Thyroid gland (tissue), 4 donors: ENCODE measurements around the gene CLASP1. TPM values are rescaled to one million over a fixed set of nuclear protein-coding genes. Genes with fewer than 3 reads are reported as not detected.

Experiments
- DNase-seq, 2 donors: peaks; one replicate each; pipeline ENCODE4 v3.0.0-alpha.2; 2019
- H3K27ac ChIP-seq, 3 donors: fragments of 200-600 bp; sonication (generic); 1 replicate in 2 of 3; 2 replicates in 1 of 3; pipeline ENCODE4 v1.5.1; 2016 to 2019; ENCODE audit warnings: mild to moderate bottlenecking in 1 of 3, moderate library complexity in 1 of 3
- H3K27me3 ChIP-seq: fragments of 200-600 bp; sonication (generic); one replicate; pipeline ENCODE4 v1.5.1; 2019
- H3K36me3 ChIP-seq, 2 donors: fragments of 200-600 bp; sonication (generic); one replicate each; pipeline ENCODE4 v1.5.1; 2016 to 2019
- H3K4me1 ChIP-seq, 2 donors: fragments of 200-600 bp; sonication (generic); one replicate each; pipeline ENCODE4 v1.5.1; 2017 to 2019
- H3K4me3 ChIP-seq, 3 donors: fragments of 200-600 bp; sonication (generic); replicated peaks in 1 of 3; 1 replicate in 2 of 3; 2 replicates in 1 of 3; pipeline ENCODE4 v1.5.1; 2016; ENCODE audit warnings: mild to moderate bottlenecking in 1 of 3
- H3K9me3 ChIP-seq: fragments of 200-600 bp; sonication (generic); one replicate; pipeline ENCODE4 v1.5.1; 2017
- CTCF ChIP-seq, 6 experiments: fragments of 200-600 bp in 3 of 6; fragments of 450-650 bp in 3 of 6; sonication (generic) in 3 of 6; IDR thresholded peaks; one replicate each; pipeline ENCODE4 v1.5.1; 2016 to 2019; ENCODE audit warnings: antibody characterized with exemption in 6 of 6, mild to moderate bottlenecking in 2 of 6, inconsistent platforms in 1 of 6, moderate library complexity in 1 of 6
- POLR2A ChIP-seq, 2 donors: fragments of 450-650 bp; IDR thresholded peaks; one replicate each; pipeline ENCODE4 v1.6.1; 2017; ENCODE audit warnings: antibody characterized with exemption in 2 of 2, mild to moderate bottlenecking in 2 of 2, moderate library complexity in 1 of 2
- WGBS, 2 donors: methylation state at CpG; one replicate each; pipeline ENCODE4 v1.1.5; 2017; 5-methylcytosine and 5-hydroxymethylcytosine counted together
- intact Hi-C: fragments of 100-400 bp; cut with DNase I; formaldehyde crosslinking; loops from one replicate; pipeline ENCODE4 v1.15.1; 2023
- total RNA-seq, 4 donors: library from RNA; depleted of rRNA; stranded (reverse); fragments of >200 nt; gene quantifications; one replicate each; pipeline ENCODE4 v1.2.3, GENCODE V29; 2016

The CLASP1 gene
- total RNA-seq, 4 donors from 2014 or later, result 69.3 to 110 (median 98.3) TPM

- intact Hi-C loops, result no loop called here
- TF ChIP-seq POLR2A (IDR thresholded peaks at IDR 0.05) (no peak), CTCF (IDR thresholded peaks at IDR 0.05) (no peak)
- DNase-seq, result no peak
- H3K4me1 ChIP-seq, result no peaks in the 10 kb centered on the region
- H3K27me3 ChIP-seq, result no peaks in the 10 kb centered on the region
- H3K4me3 ChIP-seq, result no peak overlapping the region
- peaks cover 10 to 23% of the 10 kb centered on the region in 2 donors for H3K36me3 ChIP-seq
- no peaks in the 10 kb centered on the region for H3K9me3 ChIP-seq
- WGBS, 2 donors, result 90 to 91% methylated on average over 5 of the region's 5 CpGs
- no peak overlapping the region for H3K27ac ChIP-seq
Measured at GRCh38 chr2:121455446-121455845, 193.8 kb downstream of the CLASP1 start.

GRCh38 chr2:121454549-121455090, 194.6 kb downstream of the CLASP1 start:
- Histone ChIP-seq H3K4me1 (no peaks in the 10 kb centered on the region), H3K36me3 (peaks cover 5 to 30% of the 10 kb centered on the region in 2 donors), H3K27me3 (no peaks in the 10 kb centered on the region), H3K9me3 (no peaks in the 10 kb centered on the region), H3K4me3 (no peak overlapping the region), H3K27ac (no peak overlapping the region)
- no peak for DNase-seq
- WGBS, 2 donors, result 94 to 98% methylated on average over 7 of the region's 7 CpGs
- intact Hi-C loops, result no loop called here
- no peak for TF ChIP-seq POLR2A (IDR thresholded peaks at IDR 0.05)
- no peak for TF ChIP-seq CTCF (IDR thresholded peaks at IDR 0.05)

GRCh38 chr2:121451398-121451797, 197.9 kb downstream of the CLASP1 start:
- intact Hi-C loops, result no loop called here
- TF ChIP-seq CTCF (IDR thresholded peaks at IDR 0.05) (no peak), POLR2A (IDR thresholded peaks at IDR 0.05) (no peak)
- H3K27ac ChIP-seq, result no peak overlapping the region

GRCh38 chr2:121450301-121450700, 199.0 kb downstream of the CLASP1 start:
- no peak for DNase-seq
- H3K36me3 ChIP-seq, result peaks cover 32 to 54% of the 10 kb centered on the region in 2 donors
- 93 to 97% methylated on average over 4 of the region's 4 CpGs for WGBS, 2 donors
- TF ChIP-seq POLR2A (IDR thresholded peaks at IDR 0.05) (no peak), CTCF (IDR thresholded peaks at IDR 0.05) (no peak)
- H3K4me1 ChIP-seq, result no peaks in the 10 kb centered on the region
- no peak overlapping the region for H3K4me3 ChIP-seq
- intact Hi-C loops, result no loop called here
- H3K27me3 ChIP-seq, result no peaks in the 10 kb centered on the region
- H3K9me3 ChIP-seq, result no peaks in the 10 kb centered on the region
- H3K27ac ChIP-seq, result no peak overlapping the region

More at GRCh38 chr2:121451398-121451797, 197.9 kb downstream of the CLASP1 start:
- H3K4me1 ChIP-seq, result no peaks in the 10 kb centered on the region
- no peak overlapping the region for H3K4me3 ChIP-seq
- WGBS, 2 donors, result 88 to 91% methylated on average over 4 of the region's 4 CpGs
- H3K9me3 ChIP-seq, result no peaks in the 10 kb centered on the region
- H3K27me3 ChIP-seq, result no peaks in the 10 kb centered on the region
- DNase-seq, result no peak
- peaks cover 23 to 50% of the 10 kb centered on the region in 2 donors for H3K36me3 ChIP-seq

GRCh38 chr2:121446647-121447241, 202.5 kb downstream of the CLASP1 start:
- intact Hi-C loops, result no loop called here
- no peaks in the 10 kb centered on the region for H3K4me1 ChIP-seq
- no peak overlapping the region for H3K4me3 ChIP-seq
- H3K9me3 ChIP-seq, result no peaks in the 10 kb centered on the region
- no peak for DNase-seq
- no peak overlapping the region for H3K27ac ChIP-seq
- WGBS, 2 donors, result 95% methylated on average over 8 of the region's 8 CpGs
- H3K27me3 ChIP-seq, result no peaks in the 10 kb centered on the region
- TF ChIP-seq CTCF (IDR thresholded peaks at IDR 0.05), result no peak
- no peak for TF ChIP-seq POLR2A (IDR thresholded peaks at IDR 0.05)
- peaks cover 42 to 55% of the 10 kb centered on the region in 2 donors for H3K36me3 ChIP-seq
